Prostate gland (tissue), 2 donors: Measurements from ENCODE around the gene CERCAM. TPM values are rescaled to one million over a fixed set of nuclear protein-coding genes. Genes with fewer than 3 reads are reported as not detected.
"Not testable (repeated sequence)": the region's sequence is repeated elsewhere in the genome, so short reads cannot be mapped to it uniquely, and the experiment has no call there.

Source experiments
- DNase-seq: peaks from one replicate; pipeline ENCODE4 v3.0.0-alpha.2; 2019; ENCODE audit warnings: low spot score
- H3K27ac ChIP-seq, 2 donors: fragments of 200-600 bp; sonication (generic); 2 replicates each; pipeline ENCODE4 v1.5.1; 2017 to 2019
- H3K27me3 ChIP-seq: fragments of 200-600 bp; sonication (generic); replicated peaks from 2 replicates; pipeline ENCODE4 v1.5.1; 2019; ENCODE audit not compliant: insufficient read depth
- H3K36me3 ChIP-seq, 2 donors: fragments of 200-600 bp; sonication (generic); 1 replicate in 1 of 2; 2 replicates in 1 of 2; pipeline versions ENCODE4 v1.5.1 to v1.8.1; 2017 to 2019
- H3K4me1 ChIP-seq: fragments of 200-600 bp; sonication (generic); replicated peaks from 2 replicates; pipeline ENCODE4 v1.5.1; 2019
- H3K4me3 ChIP-seq, 2 donors: fragments of 200-600 bp; sonication (generic); 2 replicates each; pipeline ENCODE4 v1.5.1; 2017 to 2019
- H3K9me3 ChIP-seq: fragments of 200-600 bp; sonication (generic); 2 replicates; pipeline ENCODE4 v1.5.1; 2017
- CTCF ChIP-seq, 4 experiments: fragments of 200-600 bp in 2 of 4; fragments of 450-650 bp in 2 of 4; sonication (generic) in 2 of 4; IDR thresholded peaks; 1 replicate in 3 of 4; 2 replicates in 1 of 4; pipeline ENCODE4 v1.5.1; 2016 to 2019; ENCODE audit warnings: antibody characterized with exemption in 4 of 4, mild to moderate bottlenecking in 2 of 4, moderate library complexity in 2 of 4
- POLR2A ChIP-seq: fragments of 450-650 bp; IDR thresholded peaks from one replicate; pipeline ENCODE4 v1.6.1; 2016; ENCODE audit warnings: antibody characterized with exemption, mild to moderate bottlenecking
- POLR2AphosphoS5 ChIP-seq: sonication (generic); formaldehyde crosslinking; IDR thresholded peaks from one replicate; pipeline ENCODE4 v1.6.1; 2017; ENCODE audit warnings: antibody characterized with exemption
- WGBS: methylation state at CpG from one replicate; pipeline ENCODE4 v1.1.5; 2018; 5-methylcytosine and 5-hydroxymethylcytosine counted together
- intact Hi-C: fragments of 100-400 bp; cut with DNase I; formaldehyde crosslinking; loops from one replicate; pipeline ENCODE4 v1.14.2; 2022
- total RNA-seq, 2 donors: library from RNA; depleted of rRNA; stranded (reverse); fragments of >200 nt; gene quantifications; one replicate each; pipeline ENCODE4 v1.1.0, GENCODE V29; 2016

Gene CERCAM
- total RNA-seq, 2 donors from 2014 or later: 25.3 to 30.5 TPM

GRCh38 chr9:128420060-128420650, 502 bp upstream of the CERCAM start:
- DNase-seq: peak; percentile 58
- no peaks in the 10 kb centered on the region for H3K36me3 ChIP-seq
- under 1% methylated on average over 29 of the region's 59 CpGs for WGBS
- H3K4me3 ChIP-seq: peak overlapping the region; percentile 88 to 91
- peak overlapping the region; percentile 78 to 84 for H3K27ac ChIP-seq
- no peaks in the 10 kb centered on the region for H3K4me1 ChIP-seq
- TF ChIP-seq POLR2A (no peak), CTCF (IDR thresholded peaks at IDR 0.05) (peak; percentile 58 to 79 (median 68)), POLR2AphosphoS5 (peak; percentile 36)
- H3K9me3 ChIP-seq: no peaks in the 10 kb centered on the region
- H3K27me3 ChIP-seq: no peaks in the 10 kb centered on the region
- intact Hi-C loops: no loop called here

GRCh38 chr9:128421482-128421996, 882 bp downstream of the CERCAM start:
- H3K4me1 ChIP-seq: no peaks in the 10 kb centered on the region
- 18% methylated on average over 11 of the region's 11 CpGs for WGBS
- no peak for TF ChIP-seq POLR2AphosphoS5
- TF ChIP-seq CTCF (IDR thresholded peaks at IDR 0.05): no peak
- no peak for TF ChIP-seq POLR2A
- peak overlapping the region; percentile 88 to 91 for H3K4me3 ChIP-seq
- H3K27me3 ChIP-seq: no peaks in the 10 kb centered on the region
- no peak for DNase-seq
- peak overlapping the region in 1 of 2 donors; percentile 84 for H3K27ac ChIP-seq
- H3K36me3 ChIP-seq: no peaks in the 10 kb centered on the region
- H3K9me3 ChIP-seq: no peaks in the 10 kb centered on the region
- intact Hi-C loops: no loop called here

- H3K4me1 ChIP-seq, DNase-seq, H3K27me3 ChIP-seq, H3K36me3 ChIP-seq, H3K27ac ChIP-seq, H3K9me3 ChIP-seq, intact Hi-C loops, H3K4me3 ChIP-seq: not testable (repeated sequence)
- WGBS: 91% methylated on average over 13 of the region's 13 CpGs
Observed at GRCh38 chr9:128422022-128422782, 1.5 kb downstream of the CERCAM start.

- Histone ChIP-seq H3K36me3 (no peaks in the 10 kb centered on the region), H3K27me3 (no peaks in the 10 kb centered on the region), H3K4me1 (no peaks in the 10 kb centered on the region), H3K27ac (no peak overlapping the region), H3K9me3 (no peaks in the 10 kb centered on the region), H3K4me3 (no peak overlapping the region)
- DNase-seq: no peak
- TF ChIP-seq POLR2AphosphoS5: no peak
- TF ChIP-seq CTCF (IDR thresholded peaks at IDR 0.05): no peak
- TF ChIP-seq POLR2A: no peak
- intact Hi-C loops: no loop called here
- WGBS: 91% methylated on average over 5 of the region's 5 CpGs
Observed at GRCh38 chr9:128422783-128423150, 2.1 kb downstream of the CERCAM start.

GRCh38 chr9:128423356-128423755, 2.7 kb downstream of the CERCAM start:
- intact Hi-C loops, H3K9me3 ChIP-seq, H3K36me3 ChIP-seq, DNase-seq, H3K4me3 ChIP-seq, H3K27ac ChIP-seq, H3K27me3 ChIP-seq, H3K4me1 ChIP-seq: not testable (repeated sequence)
- 81% methylated on average over 6 of the region's 6 CpGs for WGBS
